ENCODE data around the gene ZCWPW1.

ZCWPW1 gene

DNA sequence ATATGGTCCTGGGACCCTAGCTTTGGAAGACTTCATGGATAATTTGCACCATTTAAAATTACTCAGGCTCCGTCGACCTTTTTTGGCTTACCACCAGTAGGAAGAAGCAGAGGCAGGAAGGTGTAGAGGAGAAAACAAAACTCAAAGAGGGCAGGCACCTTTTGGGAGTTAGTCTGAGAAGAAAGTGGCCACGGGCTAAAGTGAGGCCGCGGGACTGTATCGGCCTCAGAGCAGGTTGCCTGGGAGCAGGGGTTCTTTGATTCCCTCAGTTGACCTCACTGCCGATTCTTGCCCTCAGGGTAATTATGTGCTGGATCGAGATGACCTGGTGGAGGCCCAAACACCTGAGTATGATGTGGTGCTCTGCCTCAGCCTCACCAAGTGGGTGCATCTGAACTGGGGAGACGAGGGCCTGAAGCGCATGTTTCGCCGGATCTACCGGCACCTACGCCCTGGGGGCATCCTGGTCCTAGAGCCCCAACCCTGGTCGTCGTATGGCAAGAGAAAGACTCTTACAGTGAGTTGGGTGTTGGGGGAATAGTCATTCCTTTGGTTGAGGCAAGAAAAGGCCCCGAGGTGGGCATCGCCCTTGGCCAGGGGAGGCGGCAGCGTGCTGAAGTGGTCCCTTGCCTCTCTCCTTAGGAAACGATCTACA is 4.2 kb upstream of the ZCWPW1 start:
- peaks cover 60% of the 10 kb centered on the region for H3K36me3 Mint-ChIP-seq
- CTCF ChIA-PET, result no interaction called here
- no peak for DNase-seq
- peaks cover 61% of the 10 kb centered on the region for H3K4me1 Mint-ChIP-seq
- H3K27me3 Mint-ChIP-seq, result peaks cover 19% of the 10 kb centered on the region
- H3K9me3 Mint-ChIP-seq, result no peaks in the 10 kb centered on the region
- peak overlapping the region; percentile 61 for H3K4me3 Mint-ChIP-seq
- H3K27ac Mint-ChIP-seq, result peak overlapping the region; percentile 94

DNA sequence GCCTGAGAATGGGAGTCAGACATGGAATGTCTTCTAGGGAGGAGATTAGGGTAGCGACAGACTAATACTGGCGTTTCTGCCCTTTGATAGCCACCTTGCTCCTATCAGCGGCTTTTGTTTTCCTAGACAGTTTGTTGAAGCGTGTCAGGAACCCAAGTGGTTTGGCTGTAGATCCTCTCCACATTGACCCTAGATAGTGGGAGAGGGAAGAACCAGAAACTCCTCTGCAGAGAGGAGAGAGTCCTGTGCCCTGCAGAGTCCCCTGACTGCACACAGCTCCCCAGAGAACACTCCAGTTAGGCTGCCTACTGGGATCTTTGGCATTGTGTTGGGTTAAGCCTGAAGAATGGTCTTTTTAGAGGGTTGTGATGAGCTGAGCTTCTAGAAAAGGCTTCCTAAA is 3.5 kb upstream of the ZCWPW1 start:
- H3K27ac Mint-ChIP-seq, result peak overlapping the region; percentile 94
- H3K27me3 Mint-ChIP-seq, result peaks cover 23% of the 10 kb centered on the region
- peak overlapping the region; percentile 61 for H3K4me3 Mint-ChIP-seq
- no peak for DNase-seq
- CTCF ChIA-PET, result no interaction called here
- H3K9me3 Mint-ChIP-seq, result no peaks in the 10 kb centered on the region
- peaks cover 63% of the 10 kb centered on the region for H3K4me1 Mint-ChIP-seq
- H3K36me3 Mint-ChIP-seq, result peaks cover 60% of the 10 kb centered on the region

DNA sequence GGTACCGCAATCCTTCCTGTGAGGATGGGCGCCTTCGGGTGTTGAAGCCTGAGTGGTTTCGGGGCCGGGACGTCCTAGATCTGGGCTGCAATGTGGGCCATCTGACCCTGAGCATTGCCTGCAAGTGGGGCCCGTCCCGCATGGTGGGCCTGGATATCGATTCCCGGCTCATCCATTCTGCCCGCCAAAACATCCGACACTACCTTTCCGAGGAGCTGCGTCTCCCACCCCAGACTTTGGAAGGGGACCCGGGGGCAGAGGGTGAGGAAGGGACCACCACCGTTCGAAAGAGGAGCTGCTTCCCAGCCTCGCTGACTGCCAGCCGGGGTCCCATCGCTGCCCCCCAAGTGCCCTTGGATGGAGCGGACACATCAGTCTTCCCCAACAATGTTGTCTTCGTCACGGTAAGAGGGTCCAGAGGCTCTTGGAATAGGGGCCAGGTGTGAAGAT is 2.8 kb upstream of the ZCWPW1 start:
- Mint-ChIP-seq H3K36me3 (peaks cover 58% of the 10 kb centered on the region), H3K4me1 (peaks cover 63% of the 10 kb centered on the region), H3K9me3 (no peaks in the 10 kb centered on the region), H3K4me3 (peak overlapping the region; percentile 61), H3K27ac (peak overlapping the region; percentile 94), H3K27me3 (peaks cover 23% of the 10 kb centered on the region)
- no peak for DNase-seq
- CTCF ChIA-PET, result no interaction called here

DNA sequence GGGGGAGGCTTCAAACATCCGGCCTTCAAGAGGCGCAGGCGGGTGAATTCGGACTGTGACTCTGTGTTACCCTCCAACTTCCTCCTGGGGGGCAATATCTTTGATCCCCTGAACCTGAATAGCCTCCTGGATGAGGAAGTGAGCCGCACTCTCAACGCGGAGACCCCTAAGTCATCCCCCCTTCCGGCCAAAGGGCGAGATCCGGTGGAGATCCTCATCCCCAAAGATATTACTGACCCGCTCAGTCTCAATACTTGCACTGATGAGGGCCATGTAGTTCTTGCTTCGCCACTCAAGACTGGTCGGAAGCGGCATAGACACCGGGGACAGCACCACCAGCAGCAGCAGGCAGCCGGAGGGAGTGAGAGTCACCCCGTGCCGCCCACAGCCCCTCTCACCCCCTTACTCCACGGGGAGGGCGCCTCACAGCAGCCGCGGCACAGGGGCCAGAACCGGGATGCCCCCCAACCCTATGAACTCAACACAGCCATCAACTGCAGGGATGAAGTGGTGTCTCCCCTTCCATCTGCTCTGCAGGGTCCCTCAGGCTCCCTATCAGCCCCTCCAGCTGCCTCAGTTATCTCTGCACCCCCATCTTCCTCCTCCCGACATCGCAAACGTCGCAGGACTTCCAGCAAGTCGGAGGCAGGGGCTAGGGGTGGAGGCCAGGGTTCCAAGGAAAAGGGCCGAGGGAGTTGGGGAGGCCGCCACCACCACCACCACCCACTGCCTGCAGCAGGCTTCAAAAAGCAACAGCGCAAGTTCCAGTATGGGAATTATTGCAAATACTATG is 2.2 kb upstream of the ZCWPW1 start:
- peaks cover 61% of the 10 kb centered on the region for H3K4me1 Mint-ChIP-seq
- H3K27ac Mint-ChIP-seq, result peak overlapping the region; percentile 94
- peak overlapping the region; percentile 83 for H3K4me3 Mint-ChIP-seq
- CTCF ChIA-PET, result interaction anchor here (1.1 to 1.5 kb wide), 2 partner anchors 20 to 46 kb away, joined by 3 read pairs; no protein-coding TSS in a partner anchor
- H3K9me3 Mint-ChIP-seq, result no peaks in the 10 kb centered on the region
- DNase-seq, result peak; percentile 51
- H3K36me3 Mint-ChIP-seq, result peaks cover 56% of the 10 kb centered on the region
- peaks cover 23% of the 10 kb centered on the region for H3K27me3 Mint-ChIP-seq

DNA sequence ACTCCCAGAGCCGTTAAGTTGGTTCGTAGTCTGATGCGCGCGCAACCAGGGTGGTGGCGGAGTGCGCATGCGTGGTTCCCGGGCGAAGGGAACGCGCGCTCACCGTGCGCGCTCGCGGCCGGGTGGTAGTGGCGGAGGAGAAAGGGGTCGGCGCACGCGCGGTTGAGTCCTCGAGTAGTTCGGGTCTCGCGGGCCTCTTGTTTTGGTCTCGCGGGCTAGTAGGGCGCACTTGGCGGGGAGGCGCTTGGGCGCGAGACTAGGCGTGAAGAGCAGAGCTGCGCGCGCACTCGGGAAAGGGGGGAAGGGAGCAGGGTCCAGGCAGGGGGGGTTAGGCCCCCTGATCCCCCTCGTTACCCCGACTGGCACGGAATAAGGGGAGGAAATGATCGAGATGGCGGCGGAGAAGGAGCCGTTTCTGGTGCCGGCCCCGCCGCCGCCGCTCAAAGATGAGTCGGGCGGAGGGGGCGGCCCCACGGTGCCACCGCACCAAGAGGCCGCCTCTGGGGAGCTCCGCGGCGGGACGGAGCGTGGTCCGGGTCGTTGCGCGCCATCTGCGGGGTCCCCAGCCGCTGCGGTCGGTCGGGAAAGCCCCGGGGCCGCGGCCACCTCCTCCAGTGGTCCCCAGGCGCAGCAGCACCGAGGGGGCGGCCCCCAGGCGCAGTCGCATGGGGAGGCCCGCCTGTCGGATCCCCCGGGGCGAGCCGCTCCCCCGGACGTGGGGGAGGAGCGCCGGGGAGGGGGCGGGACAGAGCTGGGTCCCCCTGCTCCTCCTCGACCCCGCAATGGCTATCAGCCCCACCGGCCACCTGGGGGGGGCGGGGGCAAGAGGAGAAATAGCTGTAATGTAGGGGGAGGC is 1.4 kb upstream of the ZCWPW1 start, which contains the start of gene MEPCE:
TSS of gene MEPCE (plus strand) at position 195 of the 856 bp plus-strand sequence. CDS start at position 383, 188 bp downstream.
- Mint-ChIP-seq H3K27me3 (peaks cover 23% of the 10 kb centered on the region), H3K9me3 (no peaks in the 10 kb centered on the region), H3K4me3 (peak within 1 kb of the TSS; percentile 96), H3K4me1 (peaks cover 56% of the 10 kb centered on the region), H3K27ac (peak within 1 kb of the TSS; percentile 100), H3K36me3 (peaks cover 50% of the 10 kb centered on the region)
- DNase-seq, result peak; percentile 97
- CTCF ChIA-PET, result interaction anchor here (1.1 to 2.0 kb wide), 4 partner anchors 21 to 53 kb away, joined by 3 to 5 read pairs (median 3); no protein-coding TSS in a partner anchor

DNA sequence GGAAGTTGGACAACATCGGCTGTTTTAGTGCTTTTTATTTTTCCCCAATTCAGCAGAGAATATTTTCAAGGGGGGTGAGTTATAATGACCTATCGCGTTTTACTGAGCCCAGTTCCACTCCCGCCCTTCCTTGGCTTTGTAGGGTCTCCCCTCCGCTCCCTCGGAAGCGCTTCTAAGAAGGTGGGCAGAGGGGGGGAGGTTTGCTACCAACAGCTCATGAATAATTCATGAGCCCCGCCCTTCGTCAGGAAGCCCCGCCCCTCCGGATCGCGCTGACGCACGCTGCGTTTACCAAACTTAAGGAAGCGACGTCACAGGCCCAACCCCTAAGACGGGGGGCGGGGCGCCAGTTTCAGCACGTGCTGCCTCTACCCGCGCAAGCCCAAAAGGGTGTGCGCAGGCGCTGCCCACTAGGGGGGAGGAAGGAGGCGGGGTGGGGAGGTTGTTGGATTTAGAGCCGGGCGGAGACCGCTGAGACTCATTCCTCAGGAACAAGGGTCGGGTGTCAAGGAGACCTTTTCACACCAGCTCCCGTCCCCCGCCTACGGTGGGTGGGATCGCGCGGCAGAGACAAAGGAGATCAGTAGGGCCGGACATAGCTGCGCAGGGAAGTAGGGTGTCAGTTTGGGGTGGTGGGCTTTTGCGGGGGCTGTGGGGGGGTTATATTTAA is 599 bp upstream of the ZCWPW1 start:
- H3K4me1 Mint-ChIP-seq, result peaks cover 48% of the 10 kb centered on the region
- peaks cover 42% of the 10 kb centered on the region for H3K36me3 Mint-ChIP-seq
- no peaks in the 10 kb centered on the region for H3K9me3 Mint-ChIP-seq
- peaks cover 23% of the 10 kb centered on the region for H3K27me3 Mint-ChIP-seq
- DNase-seq, result peak; percentile 100
- CTCF ChIA-PET, result interaction anchor here (1.1 to 2.0 kb wide), 4 partner anchors 21 to 53 kb away, joined by 3 to 5 read pairs (median 3); no protein-coding TSS in a partner anchor
- peak overlapping the region; percentile 96 for H3K4me3 Mint-ChIP-seq
- H3K27ac Mint-ChIP-seq, result peak overlapping the region; percentile 100

DNA sequence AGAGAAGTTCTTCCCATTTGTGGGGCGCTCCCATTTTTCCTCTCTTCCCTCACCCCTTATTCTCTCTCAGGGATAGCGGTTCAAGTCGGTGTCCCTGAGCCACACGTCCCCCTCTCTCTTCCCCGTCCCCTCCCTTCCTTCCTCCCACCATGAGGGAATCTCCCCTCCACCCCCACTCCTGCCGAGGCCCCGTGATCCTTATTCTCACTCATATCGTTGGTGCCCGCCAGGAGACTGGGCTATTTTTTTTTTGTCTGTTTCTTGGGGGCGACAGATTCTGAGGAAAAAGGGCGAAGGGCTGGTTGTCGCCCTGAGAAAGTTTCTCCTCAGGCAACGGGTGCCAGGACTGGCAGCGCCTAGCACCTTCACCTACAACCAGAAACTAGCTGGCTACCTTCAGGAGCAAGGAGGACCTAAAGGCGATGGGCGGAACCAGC is 723 bp downstream of the ZCWPW1 start:
- H3K9me3 Mint-ChIP-seq, result no peaks in the 10 kb centered on the region
- H3K4me3 Mint-ChIP-seq, result no peak overlapping the region
- peak overlapping the region; percentile 100 for H3K27ac Mint-ChIP-seq
- H3K27me3 Mint-ChIP-seq, result peaks cover 23% of the 10 kb centered on the region
- CTCF ChIA-PET, result interaction anchor here (0.8 to 2.0 kb wide), 2 partner anchors 21 to 55 kb away, joined by 3 to 5 read pairs; no protein-coding TSS in a partner anchor
- H3K36me3 Mint-ChIP-seq, result peaks cover 29% of the 10 kb centered on the region
- DNase-seq, result no peak
- peaks cover 35% of the 10 kb centered on the region for H3K4me1 Mint-ChIP-seq

DNA sequence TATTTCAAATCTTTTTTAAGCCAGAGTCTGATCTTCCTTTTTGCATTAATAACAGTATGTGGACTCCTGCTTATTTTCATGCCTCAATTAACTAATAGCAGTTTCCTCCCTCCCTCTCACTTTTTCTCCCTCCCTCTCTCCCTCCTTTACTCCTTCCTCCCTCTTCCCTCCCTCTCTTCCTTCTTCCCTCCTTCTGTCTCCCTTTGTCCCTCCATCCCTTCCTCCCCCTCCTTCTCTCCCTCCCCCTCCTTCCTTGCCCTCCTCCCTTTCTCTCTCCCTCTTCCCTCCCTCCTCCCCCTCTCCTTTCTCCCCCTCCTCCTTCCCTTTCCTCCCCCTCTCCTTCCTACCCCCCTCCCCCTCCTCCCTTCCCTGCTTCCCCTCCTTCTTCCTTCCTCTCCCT is 2.0 kb downstream of the ZCWPW1 start:
- Mint-ChIP-seq H3K27me3 (peaks cover 23% of the 10 kb centered on the region), H3K4me3 (no peak overlapping the region), H3K36me3 (peaks cover 19% of the 10 kb centered on the region), H3K4me1 (peaks cover 22% of the 10 kb centered on the region), H3K9me3 (no peaks in the 10 kb centered on the region), H3K27ac (no peak overlapping the region)
- DNase-seq, result no peak
- CTCF ChIA-PET, result no interaction called here

DNA sequence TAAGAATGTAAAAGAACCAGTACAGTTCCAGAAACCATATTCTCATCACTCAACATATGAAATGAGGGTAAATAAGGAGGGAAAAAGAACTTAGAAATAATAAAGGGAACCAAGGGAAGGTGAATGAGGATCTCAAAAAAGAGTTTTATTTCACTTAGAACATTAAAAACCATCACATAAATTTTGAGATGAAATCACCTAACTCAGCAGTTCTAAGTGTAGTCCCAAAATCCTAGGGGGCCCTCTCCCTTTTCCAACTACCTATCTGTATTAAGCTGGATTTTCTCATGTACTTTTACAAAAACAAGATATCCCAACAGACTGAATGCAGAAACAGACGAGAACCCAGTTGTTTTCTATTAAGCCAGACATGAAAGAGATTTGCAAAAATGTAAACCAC is 3.2 kb downstream of the ZCWPW1 start:
- H3K36me3 Mint-ChIP-seq, result peaks cover 12% of the 10 kb centered on the region
- H3K4me1 Mint-ChIP-seq, result peaks cover 10% of the 10 kb centered on the region
- DNase-seq, result no peak
- no peak overlapping the region for H3K27ac Mint-ChIP-seq
- CTCF ChIA-PET, result interaction anchor here (0.7 kb wide), 1 partner anchor 10 kb away, joined by 3 read pairs; no protein-coding TSS in a partner anchor
- no peak overlapping the region for H3K4me3 Mint-ChIP-seq
- no peaks in the 10 kb centered on the region for H3K9me3 Mint-ChIP-seq
- H3K27me3 Mint-ChIP-seq, result peaks cover 23% of the 10 kb centered on the region

DNA sequence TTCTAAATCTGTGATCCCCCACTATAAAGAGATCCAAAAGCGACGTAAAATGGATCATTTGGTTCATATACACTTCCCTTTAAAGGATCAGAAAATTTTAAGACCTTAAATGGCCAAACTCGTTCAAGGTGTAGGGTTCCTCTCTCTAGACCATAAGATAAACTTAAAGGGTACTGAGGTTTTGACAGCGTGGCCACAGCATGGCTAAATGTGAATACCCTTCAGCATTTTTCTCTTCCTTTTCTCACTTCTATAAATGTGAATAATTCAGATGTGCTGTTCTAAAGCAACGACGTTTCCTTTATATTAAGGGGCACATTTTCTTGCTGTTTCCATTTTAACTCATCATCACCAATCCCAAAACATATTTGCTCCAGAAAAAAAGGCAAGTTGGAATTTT is 5.2 kb downstream of the ZCWPW1 start:
- Mint-ChIP-seq H3K9me3 (no peaks in the 10 kb centered on the region), H3K36me3 (peaks cover 4% of the 10 kb centered on the region), H3K4me3 (no peak overlapping the region), H3K27ac (no peak overlapping the region), H3K27me3 (peaks cover 14% of the 10 kb centered on the region), H3K4me1 (peaks cover 6% of the 10 kb centered on the region)
- CTCF ChIA-PET, result interaction anchor here (1.6 kb wide), 1 partner anchor 16 kb away, joined by 6 read pairs; no protein-coding TSS in a partner anchor
- DNase-seq, result no peak

DNA sequence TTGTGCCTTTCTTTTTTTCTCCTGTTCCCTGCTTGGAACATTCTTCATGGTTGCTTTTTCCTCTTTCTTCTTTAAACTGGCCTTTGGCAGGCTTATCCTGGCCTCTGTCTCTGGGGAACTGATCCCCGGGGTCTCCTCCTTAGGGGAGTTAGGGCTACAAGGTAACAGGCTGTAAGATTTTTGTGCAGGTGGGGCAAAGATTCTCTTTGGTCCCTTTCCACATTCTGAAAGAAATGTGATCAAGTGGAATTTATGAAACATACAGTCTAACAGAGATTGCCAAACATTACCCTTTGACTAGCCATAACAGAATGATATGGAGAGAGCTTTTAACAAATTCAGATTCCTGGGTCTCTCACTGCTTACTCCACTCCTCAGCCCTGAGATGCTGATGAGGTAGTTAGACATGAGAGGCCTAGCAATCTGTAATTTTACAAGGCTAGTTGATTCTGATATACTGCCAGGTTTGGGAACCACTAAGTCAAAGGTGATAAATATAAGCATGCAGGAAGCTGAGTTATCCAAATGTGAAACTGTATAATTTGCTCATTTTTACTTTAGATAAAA is 8.8 kb downstream of the ZCWPW1 start:
- H3K4me1 Mint-ChIP-seq, result peaks cover 2% of the 10 kb centered on the region
- no peak overlapping the region for H3K4me3 Mint-ChIP-seq
- no peaks in the 10 kb centered on the region for H3K36me3 Mint-ChIP-seq
- CTCF ChIA-PET, result interaction anchor here (2.6 kb wide), 1 partner anchor 12 kb away, joined by 6 read pairs; no protein-coding TSS in a partner anchor
- H3K27ac Mint-ChIP-seq, result no peak overlapping the region
- no peaks in the 10 kb centered on the region for H3K9me3 Mint-ChIP-seq
- H3K27me3 Mint-ChIP-seq, result peaks cover 5% of the 10 kb centered on the region
- DNase-seq, result no peak

DNA sequence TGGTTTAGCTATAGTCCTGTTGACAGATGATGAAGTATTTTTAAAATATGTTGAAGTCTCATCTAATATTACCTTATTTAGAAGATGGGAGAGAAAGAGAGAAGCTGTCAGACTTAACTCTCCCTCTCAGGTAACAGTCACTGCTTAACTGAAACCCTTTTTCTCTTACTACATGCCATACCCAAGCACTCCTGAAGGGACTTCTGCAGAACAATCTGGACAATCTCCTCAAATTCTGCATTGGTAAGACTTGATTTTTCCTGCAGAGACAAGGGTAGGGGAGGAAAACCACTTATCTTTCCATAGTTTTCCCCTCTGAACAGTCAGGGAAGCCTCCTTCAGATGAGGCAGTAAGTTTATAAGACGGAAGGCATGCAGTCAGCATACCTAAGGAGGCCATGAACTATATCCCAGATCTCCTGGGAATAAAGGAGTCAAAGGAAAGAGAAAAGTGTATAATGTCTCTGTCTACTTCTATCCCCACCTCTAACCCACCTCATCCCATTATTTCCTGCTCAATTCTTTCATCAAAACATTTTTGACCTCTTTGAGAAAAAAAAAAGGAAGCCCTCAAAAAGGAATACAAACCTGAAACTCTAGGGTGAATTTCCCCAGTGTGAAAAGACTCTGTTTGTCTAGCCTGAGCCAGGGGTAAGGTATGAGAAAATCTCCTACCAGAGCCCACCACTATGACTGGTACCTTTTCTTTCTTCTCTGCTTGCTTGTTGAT is 9.4 kb downstream of the ZCWPW1 start:
- no peaks in the 10 kb centered on the region for H3K9me3 Mint-ChIP-seq
- H3K27ac Mint-ChIP-seq, result no peak overlapping the region
- CTCF ChIA-PET, result interaction anchor here (2.6 kb wide), 1 partner anchor 11 kb away, joined by 6 read pairs; no protein-coding TSS in a partner anchor
- no peak for DNase-seq
- H3K4me3 Mint-ChIP-seq, result no peak overlapping the region
- no peaks in the 10 kb centered on the region for H3K36me3 Mint-ChIP-seq
- H3K4me1 Mint-ChIP-seq, result peaks cover 2% of the 10 kb centered on the region
- H3K27me3 Mint-ChIP-seq, result peaks cover 5% of the 10 kb centered on the region
